ENCODE results near the gene STARD3. TPM values are rescaled to one million over a fixed set of nuclear protein-coding genes. Genes with fewer than 3 reads are reported as not detected.

STARD3 gene
- total RNA-seq, 4 donors from 2014 or later = 44.5 to 73.6 (median 53.0) TPM

DNA sequence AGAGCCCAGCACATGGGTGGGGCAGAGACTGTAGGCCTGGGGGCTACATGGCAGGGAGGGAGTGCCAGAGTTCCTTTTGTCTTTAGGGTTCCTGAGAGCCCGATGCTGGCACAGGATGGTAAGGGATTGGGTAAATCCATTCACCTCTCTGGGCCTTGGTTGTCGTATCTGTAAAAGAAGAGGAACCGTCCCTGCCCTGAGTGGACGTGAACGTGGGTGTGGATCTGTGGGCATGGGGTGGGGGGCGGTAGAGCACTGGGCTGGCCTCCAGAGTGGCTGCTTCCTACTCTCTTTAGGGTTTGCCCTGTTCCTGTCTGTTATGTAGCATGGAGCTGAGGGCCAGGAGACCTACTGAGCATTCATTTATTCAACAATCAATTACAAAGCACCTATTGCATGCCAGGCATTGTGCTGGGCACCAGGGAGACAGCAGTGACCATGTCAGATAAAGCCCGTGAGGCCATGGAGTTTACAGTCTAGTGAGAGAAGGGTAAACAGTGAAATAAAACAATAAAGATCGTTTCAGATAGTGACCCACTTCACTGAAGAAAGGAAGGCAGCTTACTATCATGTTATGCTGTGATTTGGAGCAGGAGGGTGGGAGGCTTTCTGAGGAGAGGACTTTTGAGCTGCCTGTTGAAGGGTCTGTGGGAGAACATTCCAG, 15.1 kb downstream of the STARD3 start:
- H3K27ac ChIP-seq = peak overlapping the region in 1 of 3 donors; percentile 2
- no peak for TF ChIP-seq POLR2A (IDR thresholded peaks at IDR 0.05)
- TF ChIP-seq, protein P1, sequence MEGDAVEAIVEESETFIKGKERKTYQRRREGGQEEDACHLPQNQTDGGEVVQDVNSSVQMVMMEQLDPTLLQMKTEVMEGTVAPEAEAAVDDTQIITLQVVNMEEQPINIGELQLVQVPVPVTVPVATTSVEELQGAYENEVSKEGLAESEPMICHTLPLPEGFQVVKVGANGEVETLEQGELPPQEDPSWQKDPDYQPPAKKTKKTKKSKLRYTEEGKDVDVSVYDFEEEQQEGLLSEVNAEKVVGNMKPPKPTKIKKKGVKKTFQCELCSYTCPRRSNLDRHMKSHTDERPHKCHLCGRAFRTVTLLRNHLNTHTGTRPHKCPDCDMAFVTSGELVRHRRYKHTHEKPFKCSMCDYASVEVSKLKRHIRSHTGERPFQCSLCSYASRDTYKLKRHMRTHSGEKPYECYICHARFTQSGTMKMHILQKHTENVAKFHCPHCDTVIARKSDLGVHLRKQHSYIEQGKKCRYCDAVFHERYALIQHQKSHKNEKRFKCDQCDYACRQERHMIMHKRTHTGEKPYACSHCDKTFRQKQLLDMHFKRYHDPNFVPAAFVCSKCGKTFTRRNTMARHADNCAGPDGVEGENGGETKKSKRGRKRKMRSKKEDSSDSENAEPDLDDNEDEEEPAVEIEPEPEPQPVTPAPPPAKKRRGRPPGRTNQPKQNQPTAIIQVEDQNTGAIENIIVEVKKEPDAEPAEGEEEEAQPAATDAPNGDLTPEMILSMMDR (IDR thresholded peaks at IDR 0.05) = no peak
- intact Hi-C loops (cut with DNase I) = no loop called here
- no peaks in the 10 kb centered on the region for H3K9me3 ChIP-seq
- H3K27me3 ChIP-seq = no peaks in the 10 kb centered on the region
- WGBS, 2 donors = 79 to 83% methylated on average over 8 of the region's 8 CpGs
- DNase-seq = no peak
- H3K4me1 ChIP-seq = peaks cover 6 to 19% of the 10 kb centered on the region in 2 donors
- H3K36me3 ChIP-seq = no peaks in the 10 kb centered on the region
- H3K4me3 ChIP-seq (replicated peaks in 1 of 3) = no peak overlapping the region

- intact Hi-C loops (cut with DNase I) = no loop called here
- Histone ChIP-seq H3K4me3 (replicated peaks in 1 of 3) (no peak overlapping the region), H3K9me3 (no peaks in the 10 kb centered on the region), H3K27me3 (no peaks in the 10 kb centered on the region), H3K36me3 (no peaks in the 10 kb centered on the region), H3K27ac (no peak overlapping the region), H3K4me1 (peaks cover 6 to 19% of the 10 kb centered on the region in 2 donors)
- DNase-seq = no peak
- WGBS, 2 donors = 64 to 83% methylated on average over 6 to 7 of the region's 7 CpGs
- TF ChIP-seq, protein P1 (IDR thresholded peaks at IDR 0.05) = no peak
- TF ChIP-seq POLR2A (IDR thresholded peaks at IDR 0.05) = no peak
Measured at GRCh38 chr17:39652587-39653315, 15.8 kb downstream of the STARD3 start.

DNA sequence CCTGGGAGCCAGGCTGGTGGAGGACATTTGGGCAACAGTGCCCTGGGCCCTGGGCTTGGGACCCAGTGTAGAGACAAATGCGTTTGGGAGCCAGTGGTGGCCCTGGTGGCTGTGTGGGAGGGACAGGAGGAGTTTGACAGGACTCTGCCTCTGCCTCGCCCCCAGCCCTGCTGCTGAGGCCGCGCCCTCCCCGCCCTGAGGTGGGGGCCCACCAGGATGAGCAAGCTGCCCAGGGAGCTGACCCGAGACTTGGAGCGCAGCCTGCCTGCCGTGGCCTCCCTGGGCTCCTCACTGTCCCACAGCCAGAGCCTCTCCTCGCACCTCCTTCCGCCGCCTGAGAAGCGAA, 16.3 kb downstream of the STARD3 start:
- intact Hi-C loops (cut with DNase I) = no loop called here
- 90 to 91% methylated on average over 6 to 12 of the region's 12 CpGs for WGBS, 2 donors
- TF ChIP-seq, protein P1 (IDR thresholded peaks at IDR 0.05) = no peak
- TF ChIP-seq POLR2A (IDR thresholded peaks at IDR 0.05) = no peak
- Histone ChIP-seq H3K36me3 (no peaks in the 10 kb centered on the region), H3K4me3 (replicated peaks in 1 of 3) (no peak overlapping the region), H3K9me3 (no peaks in the 10 kb centered on the region), H3K27me3 (no peaks in the 10 kb centered on the region), H3K27ac (no peak overlapping the region), H3K4me1 (peaks cover 6 to 19% of the 10 kb centered on the region in 2 donors)
- DNase-seq = no peak

DNA sequence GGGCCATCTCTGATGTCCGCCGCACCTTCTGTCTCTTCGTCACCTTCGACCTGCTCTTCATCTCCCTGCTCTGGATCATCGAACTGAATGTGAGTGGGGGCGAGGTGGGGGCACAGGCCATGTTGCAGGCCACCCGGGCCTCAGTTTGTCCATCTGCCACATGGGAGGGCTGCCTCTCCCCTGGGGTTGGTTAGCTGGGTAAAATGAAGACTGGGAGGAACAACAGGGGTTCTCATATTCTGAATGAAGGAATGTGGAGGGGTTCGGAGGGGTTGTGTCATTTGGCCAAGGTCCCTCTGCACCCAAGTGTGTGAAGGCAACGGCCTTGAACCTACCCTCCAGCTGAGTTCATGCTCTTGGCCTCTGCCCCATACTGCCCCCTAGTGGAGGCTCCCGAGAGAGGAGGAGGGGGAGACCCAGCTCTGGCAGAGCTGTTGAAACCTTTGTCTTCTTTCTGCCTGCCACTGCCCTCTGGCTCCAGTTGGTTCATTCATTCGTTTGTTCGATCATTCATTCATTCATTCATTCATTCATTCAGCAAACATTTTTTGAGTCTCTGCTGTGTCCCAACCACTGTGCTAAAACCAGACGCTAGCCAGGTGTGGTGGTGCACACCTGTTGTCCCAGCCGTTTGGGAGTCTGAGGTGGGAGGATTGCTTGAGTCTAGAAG, 16.9 kb downstream of the STARD3 start:
- Histone ChIP-seq H3K36me3 (no peaks in the 10 kb centered on the region), H3K9me3 (no peaks in the 10 kb centered on the region), H3K27ac (no peak overlapping the region), H3K4me3 (replicated peaks in 1 of 3) (no peak overlapping the region), H3K4me1 (peaks cover 6 to 19% of the 10 kb centered on the region in 2 donors), H3K27me3 (no peaks in the 10 kb centered on the region)
- TF ChIP-seq, protein P1 (IDR thresholded peaks at IDR 0.05) = peak; percentile 41 to 86 (median 51)
- no peak for TF ChIP-seq POLR2A (IDR thresholded peaks at IDR 0.05)
- WGBS, 2 donors = 71% methylated on average over 14 of the region's 14 CpGs
- DNase-seq = peak; percentile 54 to 70
- intact Hi-C loops (cut with DNase I) = no loop called here

GRCh38 chr17:39655105-39655504, 18.2 kb downstream of the STARD3 start:
- TF ChIP-seq POLR2A (IDR thresholded peaks at IDR 0.05) = no peak
- no peak for DNase-seq
- intact Hi-C loops (cut with DNase I) = no loop called here
- H3K4me1 ChIP-seq = peaks cover 6 to 19% of the 10 kb centered on the region in 2 donors
- H3K4me3 ChIP-seq (replicated peaks in 1 of 3) = no peak overlapping the region
- H3K36me3 ChIP-seq = peaks cover 6% of the 10 kb centered on the region in 2 donors
- no peaks in the 10 kb centered on the region for H3K27me3 ChIP-seq
- no peaks in the 10 kb centered on the region for H3K9me3 ChIP-seq
- no peak overlapping the region for H3K27ac ChIP-seq
- WGBS, 2 donors = 88 to 91% methylated on average over 2 of the region's 2 CpGs
